Measurements from ENCODE around the gene TKT.

- TF ChIP-seq ZNF274 (IDR thresholded peaks at IDR 0.05; ENCODE audit: borderline replicate concordance, extremely low read depth, low read length): no peak
- no peak for TF ChIP-seq CTCF (IDR thresholded peaks at IDR 0.05; ENCODE audit: control extremely low read depth in 1 of 3, insufficient read depth in 1 of 3, low read depth in 1 of 3, low read length in 3 of 3)
- TF ChIP-seq KDM1A (IDR thresholded peaks at IDR 0.05; ENCODE audit: borderline replicate concordance, low read length): no peak
- no peak for TF ChIP-seq MAFK (IDR thresholded peaks at IDR 0.05; ENCODE audit: low read depth, low read length)
- TF ChIP-seq FOSL1 (IDR thresholded peaks at IDR 0.05; ENCODE audit: insufficient read depth, low read depth, low read length): no peak
- no peak for TF ChIP-seq SP1 (IDR thresholded peaks at IDR 0.05; ENCODE audit: low read depth, low read length)
- TF ChIP-seq POLR2A (IDR thresholded peaks at IDR 0.05; ENCODE audit: control extremely low read depth in 1 of 2, low read depth in 2 of 2, low read length in 2 of 2): no peak
- no peak for TF ChIP-seq EZH2 (IDR thresholded peaks at IDR 0.05; ENCODE audit: low read depth, low read length, severe bottlenecking)
- no peak for TF ChIP-seq CHD2 (IDR thresholded peaks at IDR 0.05; ENCODE audit: low read length)
These were observed 19.2 kb upstream of the TKT start for GRCh38 chr3:53274938-53275605.

Measured in H1 (cell line).